NB4 (cell line): ENCODE data around the gene CCDC158.

Experiments used
- POLR2A ChIP-seq: IDR thresholded peaks from 2 replicates; pipeline ENCODE4 v1.6.1; 2011; ENCODE audit warnings: mild to moderate bottlenecking; ENCODE audit not compliant: insufficient read length; ENCODE audit errors: extremely low read depth
- TF ChIP-seq, protein P1 (sequence below): IDR thresholded peaks from one replicate; pipeline ENCODE4 v1.5.1; 2012; ENCODE audit warnings: low read depth, low read length

GRCh38 chr4:76276813-76277212, 144.1 kb downstream of the CCDC158 start:
- TF ChIP-seq, protein P1, sequence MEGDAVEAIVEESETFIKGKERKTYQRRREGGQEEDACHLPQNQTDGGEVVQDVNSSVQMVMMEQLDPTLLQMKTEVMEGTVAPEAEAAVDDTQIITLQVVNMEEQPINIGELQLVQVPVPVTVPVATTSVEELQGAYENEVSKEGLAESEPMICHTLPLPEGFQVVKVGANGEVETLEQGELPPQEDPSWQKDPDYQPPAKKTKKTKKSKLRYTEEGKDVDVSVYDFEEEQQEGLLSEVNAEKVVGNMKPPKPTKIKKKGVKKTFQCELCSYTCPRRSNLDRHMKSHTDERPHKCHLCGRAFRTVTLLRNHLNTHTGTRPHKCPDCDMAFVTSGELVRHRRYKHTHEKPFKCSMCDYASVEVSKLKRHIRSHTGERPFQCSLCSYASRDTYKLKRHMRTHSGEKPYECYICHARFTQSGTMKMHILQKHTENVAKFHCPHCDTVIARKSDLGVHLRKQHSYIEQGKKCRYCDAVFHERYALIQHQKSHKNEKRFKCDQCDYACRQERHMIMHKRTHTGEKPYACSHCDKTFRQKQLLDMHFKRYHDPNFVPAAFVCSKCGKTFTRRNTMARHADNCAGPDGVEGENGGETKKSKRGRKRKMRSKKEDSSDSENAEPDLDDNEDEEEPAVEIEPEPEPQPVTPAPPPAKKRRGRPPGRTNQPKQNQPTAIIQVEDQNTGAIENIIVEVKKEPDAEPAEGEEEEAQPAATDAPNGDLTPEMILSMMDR = no peak
- no peak for TF ChIP-seq POLR2A
